Measurements from ENCODE around the gene HK1.

The HK1 gene

DNA sequence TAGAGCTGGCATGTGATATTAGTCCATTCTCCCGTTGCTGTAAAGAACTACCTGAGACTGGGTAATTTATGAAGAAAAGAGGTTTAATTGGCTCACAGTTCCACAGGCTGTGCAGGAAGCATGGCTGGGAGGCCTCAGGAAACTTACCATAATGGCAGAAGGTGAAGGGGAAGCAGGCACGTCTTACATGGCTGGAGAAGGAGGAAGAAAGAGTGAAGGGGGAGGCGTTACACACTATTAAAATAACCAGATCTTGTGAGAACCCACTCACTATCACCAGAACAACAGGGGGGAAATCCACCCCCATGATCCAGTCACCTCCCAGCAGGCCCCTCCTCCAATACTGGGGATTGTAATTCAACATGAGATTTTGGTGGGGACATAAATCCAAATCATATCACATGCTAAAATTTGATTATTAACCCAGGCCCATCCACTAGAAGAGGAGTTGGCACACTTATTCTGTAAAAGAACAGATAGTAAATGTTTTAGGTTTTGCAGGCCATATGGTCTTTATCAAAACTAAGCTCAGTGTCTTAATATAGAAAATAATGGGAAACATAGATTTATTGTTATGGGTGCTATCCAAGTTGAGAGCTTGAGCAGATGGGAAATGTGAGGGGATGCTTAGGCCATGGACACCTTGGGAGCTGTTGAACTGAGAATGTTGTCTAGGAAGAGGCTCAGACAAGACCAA lies 18.6 kb upstream of the HK1 start:
- H3K27me3 ChIP-seq (replicated peaks; ENCODE audit: control insufficient read depth, insufficient read depth, low read length): no peaks in the 10 kb centered on the region
- no peaks in the 10 kb centered on the region for H3K36me3 ChIP-seq (ENCODE audit: control insufficient read depth, insufficient read depth, low read length)
- TF ChIP-seq, protein P1, sequence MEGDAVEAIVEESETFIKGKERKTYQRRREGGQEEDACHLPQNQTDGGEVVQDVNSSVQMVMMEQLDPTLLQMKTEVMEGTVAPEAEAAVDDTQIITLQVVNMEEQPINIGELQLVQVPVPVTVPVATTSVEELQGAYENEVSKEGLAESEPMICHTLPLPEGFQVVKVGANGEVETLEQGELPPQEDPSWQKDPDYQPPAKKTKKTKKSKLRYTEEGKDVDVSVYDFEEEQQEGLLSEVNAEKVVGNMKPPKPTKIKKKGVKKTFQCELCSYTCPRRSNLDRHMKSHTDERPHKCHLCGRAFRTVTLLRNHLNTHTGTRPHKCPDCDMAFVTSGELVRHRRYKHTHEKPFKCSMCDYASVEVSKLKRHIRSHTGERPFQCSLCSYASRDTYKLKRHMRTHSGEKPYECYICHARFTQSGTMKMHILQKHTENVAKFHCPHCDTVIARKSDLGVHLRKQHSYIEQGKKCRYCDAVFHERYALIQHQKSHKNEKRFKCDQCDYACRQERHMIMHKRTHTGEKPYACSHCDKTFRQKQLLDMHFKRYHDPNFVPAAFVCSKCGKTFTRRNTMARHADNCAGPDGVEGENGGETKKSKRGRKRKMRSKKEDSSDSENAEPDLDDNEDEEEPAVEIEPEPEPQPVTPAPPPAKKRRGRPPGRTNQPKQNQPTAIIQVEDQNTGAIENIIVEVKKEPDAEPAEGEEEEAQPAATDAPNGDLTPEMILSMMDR (IDR thresholded peaks at IDR 0.05; ENCODE audit: insufficient read depth, low read length, poor library complexity, severe bottlenecking): no peak
- DNase-seq (ENCODE audit: extremely low read depth, insufficient read length): no peak
- no peak overlapping the region for H3K4me3 ChIP-seq (replicated peaks; ENCODE audit: low read depth, low read length)

DNA sequence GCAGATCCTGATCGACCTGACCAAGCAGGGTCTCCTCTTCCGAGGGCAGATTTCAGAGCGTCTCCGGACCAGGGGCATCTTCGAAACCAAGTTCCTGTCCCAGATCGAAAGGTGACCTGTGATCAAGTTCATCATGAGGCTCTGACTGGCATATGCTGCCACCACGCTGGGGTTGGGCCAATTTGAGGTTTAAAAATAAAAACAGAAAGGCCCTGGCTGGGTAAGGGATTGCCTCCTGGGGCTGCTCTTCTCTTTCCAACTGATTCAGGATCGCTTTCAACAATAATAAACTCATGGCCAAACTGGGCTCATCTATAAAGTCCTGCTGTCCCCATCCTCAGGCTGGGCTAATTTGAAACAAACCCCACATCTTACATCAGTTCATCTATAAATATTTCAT lies 17.1 kb upstream of the HK1 start:
- Histone ChIP-seq H3K4me3 (replicated peaks; ENCODE audit: low read depth, low read length) (no peak overlapping the region), H3K27me3 (replicated peaks; ENCODE audit: control insufficient read depth, insufficient read depth, low read length) (no peaks in the 10 kb centered on the region), H3K36me3 (ENCODE audit: control insufficient read depth, insufficient read depth, low read length) (no peaks in the 10 kb centered on the region)
- TF ChIP-seq, protein P1 (IDR thresholded peaks at IDR 0.05; ENCODE audit: insufficient read depth, low read length, poor library complexity, severe bottlenecking): no peak
- DNase-seq (ENCODE audit: extremely low read depth, insufficient read length): no peak

DNA sequence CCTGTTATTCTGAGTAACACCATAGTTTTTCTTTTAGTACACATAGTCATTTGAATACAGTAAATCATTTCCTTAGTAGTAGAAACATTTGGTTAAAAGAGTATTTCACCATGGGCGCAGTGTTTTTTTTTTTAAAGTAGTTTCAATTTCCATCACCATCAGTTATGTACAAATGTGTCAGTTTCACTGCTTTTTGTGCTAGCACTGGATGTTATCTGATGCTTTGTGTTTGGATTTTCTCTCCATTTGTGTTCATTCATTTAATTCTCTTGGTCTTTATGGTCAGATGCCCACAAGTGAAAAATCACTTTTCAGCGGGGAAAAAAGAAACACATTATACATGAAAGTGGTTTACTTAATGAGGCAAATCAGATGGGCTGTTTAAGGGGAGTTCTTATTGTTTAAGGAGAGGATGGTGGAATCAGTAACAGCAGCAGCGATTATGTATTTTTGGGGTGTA lies 16.0 kb upstream of the HK1 start:
- no peaks in the 10 kb centered on the region for H3K36me3 ChIP-seq (ENCODE audit: control insufficient read depth, insufficient read depth, low read length)
- no peak overlapping the region for H3K4me3 ChIP-seq (replicated peaks; ENCODE audit: low read depth, low read length)
- no peaks in the 10 kb centered on the region for H3K27me3 ChIP-seq (replicated peaks; ENCODE audit: control insufficient read depth, insufficient read depth, low read length)
- no peak for DNase-seq (ENCODE audit: extremely low read depth, insufficient read length)
- TF ChIP-seq, protein P1 (IDR thresholded peaks at IDR 0.05; ENCODE audit: insufficient read depth, low read length, poor library complexity, severe bottlenecking): no peak

DNA sequence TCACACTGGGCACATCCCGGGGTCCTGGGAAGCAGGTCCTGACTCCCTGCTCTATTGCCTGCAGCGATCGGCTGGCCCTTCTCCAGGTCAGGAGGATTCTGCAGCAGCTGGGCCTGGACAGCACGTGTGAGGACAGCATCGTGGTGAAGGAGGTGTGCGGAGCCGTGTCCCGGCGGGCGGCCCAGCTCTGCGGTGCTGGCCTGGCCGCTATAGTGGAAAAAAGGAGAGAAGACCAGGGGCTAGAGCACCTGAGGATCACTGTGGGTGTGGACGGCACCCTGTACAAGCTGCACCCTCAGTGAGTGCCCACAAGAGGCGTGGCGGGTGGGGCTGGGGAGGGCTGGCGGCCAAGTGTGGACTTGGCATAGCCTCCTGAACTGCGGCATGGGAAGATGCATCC lies 12.8 kb upstream of the HK1 start:
- no peak for DNase-seq (ENCODE audit: extremely low read depth, insufficient read length)
- no peaks in the 10 kb centered on the region; the same call in 1 of the 2 replicates for H3K27me3 ChIP-seq (replicated peaks; ENCODE audit: control insufficient read depth, insufficient read depth, low read length)
- TF ChIP-seq, protein P1 (IDR thresholded peaks at IDR 0.05; ENCODE audit: insufficient read depth, low read length, poor library complexity, severe bottlenecking): no peak

DNA sequence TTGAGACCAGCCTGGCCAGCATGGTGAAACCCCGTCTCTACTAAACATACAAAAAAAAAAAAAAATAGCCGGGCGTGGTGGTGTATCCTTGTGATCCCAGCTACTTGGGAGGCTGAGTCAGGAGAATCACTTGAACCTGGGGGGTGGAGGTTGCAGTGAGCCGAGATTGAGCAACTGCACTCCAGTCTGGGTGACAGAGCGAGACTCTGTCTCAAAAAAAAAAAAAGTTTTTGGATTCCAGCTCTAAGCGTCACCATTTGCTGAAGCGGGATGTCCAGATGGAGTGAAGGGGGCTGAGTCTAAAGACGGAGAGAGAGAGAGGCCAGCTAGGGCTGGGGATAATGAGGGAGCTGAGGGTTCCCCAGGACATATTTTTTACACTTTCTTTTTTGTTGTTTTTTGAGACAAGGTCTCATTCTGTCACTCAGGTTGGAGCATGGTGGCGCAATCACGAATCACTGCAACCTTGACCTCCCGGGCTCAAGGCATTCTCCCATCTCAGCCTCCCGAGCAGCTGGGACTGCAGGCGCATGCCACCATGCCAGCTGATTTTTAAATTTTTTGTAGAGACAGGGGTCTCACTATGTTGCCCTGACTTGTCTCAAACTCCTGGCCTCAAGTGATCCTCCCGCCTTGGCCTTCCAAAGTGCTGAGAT lies 9.4 kb upstream of the HK1 start:
- Histone ChIP-seq H3K27me3 (replicated peaks; ENCODE audit: control insufficient read depth, insufficient read depth, low read length) (no peaks in the 10 kb centered on the region; the same call in 1 of the 2 replicates), H3K4me3 (replicated peaks; ENCODE audit: low read depth, low read length) (no peak overlapping the region), H3K36me3 (ENCODE audit: control insufficient read depth, insufficient read depth, low read length) (no peaks in the 10 kb centered on the region)
- DNase-seq (ENCODE audit: extremely low read depth, insufficient read length): no peak
- TF ChIP-seq, protein P1 (IDR thresholded peaks at IDR 0.05; ENCODE audit: insufficient read depth, low read length, poor library complexity, severe bottlenecking): no peak

More for the DNA sequence above, 12.8 kb upstream of the HK1 start:
- no peaks in the 10 kb centered on the region for H3K36me3 ChIP-seq (ENCODE audit: control insufficient read depth, insufficient read depth, low read length)
- H3K4me3 ChIP-seq (replicated peaks; ENCODE audit: low read depth, low read length): no peak overlapping the region

Data from GM06990 (cell line).